ENCODE measurements around the gene DMD.

DNA sequence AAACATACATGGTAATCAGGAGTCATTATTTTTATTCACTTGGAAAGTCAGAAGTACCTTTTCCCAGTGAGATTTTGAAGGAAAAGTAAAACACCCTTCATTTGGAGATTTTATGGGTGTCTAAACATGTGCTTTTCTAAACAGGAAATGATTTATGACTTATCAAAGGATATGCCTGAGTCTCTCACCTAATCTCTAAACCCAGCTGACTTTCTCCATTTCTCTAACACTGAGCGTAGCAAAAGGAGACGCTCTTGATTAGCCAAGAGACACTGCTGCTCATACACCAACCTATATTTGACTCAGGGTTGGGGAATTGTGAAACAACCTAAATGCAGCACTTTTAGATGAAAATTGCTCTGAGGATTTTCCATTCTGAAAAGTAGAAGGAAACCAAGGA is 1671.0 kb downstream of the DMD start:
- TF ChIP-seq, protein P1, sequence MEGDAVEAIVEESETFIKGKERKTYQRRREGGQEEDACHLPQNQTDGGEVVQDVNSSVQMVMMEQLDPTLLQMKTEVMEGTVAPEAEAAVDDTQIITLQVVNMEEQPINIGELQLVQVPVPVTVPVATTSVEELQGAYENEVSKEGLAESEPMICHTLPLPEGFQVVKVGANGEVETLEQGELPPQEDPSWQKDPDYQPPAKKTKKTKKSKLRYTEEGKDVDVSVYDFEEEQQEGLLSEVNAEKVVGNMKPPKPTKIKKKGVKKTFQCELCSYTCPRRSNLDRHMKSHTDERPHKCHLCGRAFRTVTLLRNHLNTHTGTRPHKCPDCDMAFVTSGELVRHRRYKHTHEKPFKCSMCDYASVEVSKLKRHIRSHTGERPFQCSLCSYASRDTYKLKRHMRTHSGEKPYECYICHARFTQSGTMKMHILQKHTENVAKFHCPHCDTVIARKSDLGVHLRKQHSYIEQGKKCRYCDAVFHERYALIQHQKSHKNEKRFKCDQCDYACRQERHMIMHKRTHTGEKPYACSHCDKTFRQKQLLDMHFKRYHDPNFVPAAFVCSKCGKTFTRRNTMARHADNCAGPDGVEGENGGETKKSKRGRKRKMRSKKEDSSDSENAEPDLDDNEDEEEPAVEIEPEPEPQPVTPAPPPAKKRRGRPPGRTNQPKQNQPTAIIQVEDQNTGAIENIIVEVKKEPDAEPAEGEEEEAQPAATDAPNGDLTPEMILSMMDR (IDR thresholded peaks at IDR 0.05), result no peak
- no peak for TF ChIP-seq POLR2A (IDR thresholded peaks at IDR 0.05)
